ENCODE data around the gene DDX50. TPM values are rescaled to one million over a fixed set of nuclear protein-coding genes. Genes with fewer than 3 reads are reported as not detected.
"Not testable (repeated sequence)": the region's sequence is repeated elsewhere in the genome, so short reads cannot be mapped to it uniquely, and the experiment has no call there.

The DDX50 gene
- total RNA-seq, 4 donors from 2014 or later: 25.4 to 39.0 (median 30.1) TPM

DNA sequence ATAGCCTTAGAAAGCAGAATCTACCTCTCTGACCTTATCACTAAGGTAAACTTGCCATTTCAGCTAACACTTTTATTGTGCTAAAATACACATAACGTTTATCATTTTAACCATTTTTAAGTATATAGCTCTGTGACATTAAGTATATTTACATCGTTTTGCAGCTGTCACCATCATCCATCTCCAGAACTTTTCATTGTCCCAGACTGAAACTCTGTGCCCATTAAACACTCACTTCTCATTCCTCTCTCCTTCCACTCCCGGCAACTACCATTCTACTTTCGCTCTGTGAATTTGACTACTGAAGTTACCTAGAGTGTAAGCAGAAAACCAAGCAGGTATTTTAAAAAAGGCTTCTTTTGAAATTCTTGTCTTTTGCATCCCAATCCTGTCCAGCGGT, 1.3 kb downstream of the DDX50 start:
- ATAC-seq (ENCODE audit: low FRiP score): no peak
- TF ChIP-seq, protein P1, sequence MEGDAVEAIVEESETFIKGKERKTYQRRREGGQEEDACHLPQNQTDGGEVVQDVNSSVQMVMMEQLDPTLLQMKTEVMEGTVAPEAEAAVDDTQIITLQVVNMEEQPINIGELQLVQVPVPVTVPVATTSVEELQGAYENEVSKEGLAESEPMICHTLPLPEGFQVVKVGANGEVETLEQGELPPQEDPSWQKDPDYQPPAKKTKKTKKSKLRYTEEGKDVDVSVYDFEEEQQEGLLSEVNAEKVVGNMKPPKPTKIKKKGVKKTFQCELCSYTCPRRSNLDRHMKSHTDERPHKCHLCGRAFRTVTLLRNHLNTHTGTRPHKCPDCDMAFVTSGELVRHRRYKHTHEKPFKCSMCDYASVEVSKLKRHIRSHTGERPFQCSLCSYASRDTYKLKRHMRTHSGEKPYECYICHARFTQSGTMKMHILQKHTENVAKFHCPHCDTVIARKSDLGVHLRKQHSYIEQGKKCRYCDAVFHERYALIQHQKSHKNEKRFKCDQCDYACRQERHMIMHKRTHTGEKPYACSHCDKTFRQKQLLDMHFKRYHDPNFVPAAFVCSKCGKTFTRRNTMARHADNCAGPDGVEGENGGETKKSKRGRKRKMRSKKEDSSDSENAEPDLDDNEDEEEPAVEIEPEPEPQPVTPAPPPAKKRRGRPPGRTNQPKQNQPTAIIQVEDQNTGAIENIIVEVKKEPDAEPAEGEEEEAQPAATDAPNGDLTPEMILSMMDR (IDR thresholded peaks at IDR 0.05): no peak
- no peak for DNase-seq (ENCODE audit: low spot score)

DNA sequence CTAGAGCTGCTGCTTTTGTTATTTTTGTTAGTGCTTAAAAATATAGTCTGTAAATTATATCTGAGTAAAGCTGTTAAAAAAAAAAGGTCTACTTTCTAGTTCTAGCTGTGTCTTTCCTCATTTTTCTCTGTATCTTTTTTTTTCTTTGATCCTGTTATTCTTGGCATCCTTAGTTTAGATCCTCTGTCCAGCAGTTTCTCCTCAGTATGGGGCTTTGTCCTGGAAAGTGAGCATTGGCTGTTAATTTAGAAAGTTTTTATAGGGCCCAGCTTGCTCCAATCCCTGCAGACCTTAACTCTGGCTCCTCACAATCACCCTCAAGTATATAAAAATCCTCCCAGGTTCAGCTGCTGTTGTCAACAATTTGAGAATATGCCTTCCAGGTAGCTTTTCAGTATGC, 23.5 kb downstream of the DDX50 start:
- no peak for ATAC-seq (ENCODE audit: low FRiP score)
- TF ChIP-seq, protein P1 (IDR thresholded peaks at IDR 0.05): no peak
- DNase-seq (ENCODE audit: low spot score): no peak

DNA sequence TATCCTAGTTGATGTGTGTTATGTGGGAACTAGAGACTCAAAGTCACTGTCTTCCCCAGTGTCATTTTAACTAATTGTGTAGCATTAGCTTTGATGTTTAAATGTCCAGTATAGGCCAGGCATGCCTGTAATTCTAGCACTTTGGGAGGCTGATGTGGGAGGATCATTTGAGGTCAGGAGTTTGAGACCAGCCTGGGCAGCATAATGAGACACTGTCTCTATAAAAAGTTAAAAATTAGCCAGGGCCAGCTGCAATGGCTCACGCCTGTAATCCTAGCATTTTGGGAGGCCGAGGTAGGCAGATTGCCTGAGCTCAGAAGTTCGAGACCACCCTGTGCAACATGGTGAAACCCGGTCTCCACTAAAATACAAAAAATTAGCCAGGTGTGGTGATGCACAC, 24.4 kb downstream of the DDX50 start:
- TF ChIP-seq, protein P1 (IDR thresholded peaks at IDR 0.05): no peak
- ATAC-seq (ENCODE audit: low FRiP score) (no peak), DNase-seq (ENCODE audit: low spot score) (no peak)

DNA sequence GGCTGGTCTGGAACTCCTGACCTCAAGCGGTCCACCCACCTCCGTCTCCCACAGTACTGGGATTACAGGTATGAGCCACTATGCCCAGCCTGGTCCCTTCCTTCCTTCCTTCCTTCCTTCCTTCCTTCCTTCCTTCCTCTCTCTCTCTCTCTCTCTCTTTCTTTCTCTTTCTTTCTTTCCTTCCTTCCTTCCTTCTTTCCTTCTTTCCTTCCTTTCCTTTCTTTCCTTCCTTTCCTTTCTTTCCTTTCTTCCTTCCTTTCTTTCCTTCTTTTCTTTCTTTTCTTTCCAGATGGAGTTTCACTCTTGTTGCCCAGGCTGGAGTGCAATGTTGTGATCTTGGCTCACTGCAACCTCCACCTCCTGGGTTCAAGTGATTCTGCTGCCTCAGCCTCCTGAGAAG, 28.0 kb downstream of the DDX50 start:
- ATAC-seq (ENCODE audit: low FRiP score); DNase-seq (ENCODE audit: low spot score): not testable (repeated sequence)

DNA sequence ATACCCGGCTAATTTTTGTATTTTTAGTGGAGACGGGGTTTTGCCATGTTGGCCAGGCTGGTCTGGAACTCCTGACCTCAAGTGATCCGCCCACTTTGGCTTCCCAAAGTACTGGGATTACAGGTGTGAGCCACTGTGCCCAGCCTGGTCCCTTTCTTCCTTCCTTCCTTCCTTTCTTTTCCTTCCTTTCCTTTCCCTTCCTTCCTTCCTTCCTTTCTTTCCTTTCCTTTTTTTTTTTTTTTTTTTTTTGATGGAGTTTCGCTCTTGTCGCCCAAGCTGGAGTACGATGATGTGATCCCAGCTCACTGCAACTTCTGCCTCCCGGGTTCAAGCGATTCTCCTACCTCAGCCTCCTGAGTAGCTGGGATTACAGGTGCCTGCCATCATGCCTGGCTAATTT, 28.8 kb downstream of the DDX50 start:
- ATAC-seq (ENCODE audit: low FRiP score); DNase-seq (ENCODE audit: low spot score): not testable (repeated sequence)

DNA sequence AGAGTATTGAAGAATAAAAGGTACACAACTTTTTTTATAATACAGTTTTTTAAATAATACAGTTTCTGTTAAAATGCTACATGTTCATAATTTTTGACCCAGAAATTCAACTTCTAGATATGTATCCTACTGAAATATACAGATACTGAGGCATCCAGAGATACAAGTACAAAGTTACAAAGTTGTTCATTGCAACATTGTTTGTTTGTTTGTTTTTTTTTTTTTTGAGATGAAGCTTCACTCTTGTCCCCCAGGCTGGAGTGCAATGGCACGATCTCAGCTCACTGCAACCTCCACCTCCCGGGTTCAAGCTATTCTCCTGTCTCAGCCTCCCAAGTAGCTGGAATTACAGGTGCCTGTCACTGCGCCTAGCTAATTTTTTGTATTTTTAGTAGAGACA, 31.7 kb downstream of the DDX50 start:
- DNase-seq (ENCODE audit: low spot score): not testable (repeated sequence)

DNA sequence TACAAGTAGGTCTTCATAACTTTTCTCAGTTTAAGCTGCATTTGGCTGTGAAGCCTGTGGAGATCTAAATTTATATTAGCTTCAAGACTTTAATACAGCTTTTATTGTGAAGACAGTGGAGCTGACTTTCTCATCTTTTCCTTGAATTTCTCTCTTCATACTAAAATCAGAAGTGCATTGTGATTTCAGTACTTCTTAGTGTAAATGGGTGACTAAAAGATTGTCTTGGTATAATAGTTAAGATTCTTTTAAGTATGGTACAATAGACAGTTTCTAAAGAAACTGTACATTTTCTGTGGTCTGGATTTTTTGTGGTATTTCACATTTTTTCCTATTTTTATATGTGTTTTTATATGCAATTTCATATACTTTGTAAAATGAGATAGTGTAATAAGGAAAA, 33.9 kb downstream of the DDX50 start:
- ATAC-seq (ENCODE audit: low FRiP score) (no peak), DNase-seq (ENCODE audit: low spot score) (no peak)
- TF ChIP-seq, protein P1 (IDR thresholded peaks at IDR 0.05): no peak

More for the DNA sequence above, 31.7 kb downstream of the DDX50 start:
- not testable (repeated sequence) for ATAC-seq (ENCODE audit: low FRiP score)

DNA sequence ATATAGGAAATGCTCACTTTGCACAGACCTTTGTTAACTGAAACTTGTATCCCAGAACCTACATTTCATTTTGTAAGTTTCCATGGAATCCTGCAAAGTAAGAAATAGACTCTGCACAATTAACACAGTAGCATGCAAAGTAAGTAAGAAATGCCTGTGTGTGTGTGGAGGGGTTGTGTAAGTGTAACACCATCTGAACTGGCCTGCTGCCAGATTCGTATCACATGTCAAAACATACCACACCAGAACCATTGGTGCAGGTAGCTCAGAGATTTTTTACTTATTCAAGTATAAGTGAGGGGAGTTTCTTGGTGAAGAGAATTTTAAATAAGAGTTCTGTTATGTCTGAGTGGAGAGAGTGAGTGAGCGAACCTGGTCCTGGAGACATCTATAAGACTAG, 37.0 kb downstream of the DDX50 start:
- TF ChIP-seq, protein P1 (IDR thresholded peaks at IDR 0.05): no peak
- DNase-seq (ENCODE audit: low spot score) (no peak), ATAC-seq (ENCODE audit: low FRiP score) (no peak)

DNA sequence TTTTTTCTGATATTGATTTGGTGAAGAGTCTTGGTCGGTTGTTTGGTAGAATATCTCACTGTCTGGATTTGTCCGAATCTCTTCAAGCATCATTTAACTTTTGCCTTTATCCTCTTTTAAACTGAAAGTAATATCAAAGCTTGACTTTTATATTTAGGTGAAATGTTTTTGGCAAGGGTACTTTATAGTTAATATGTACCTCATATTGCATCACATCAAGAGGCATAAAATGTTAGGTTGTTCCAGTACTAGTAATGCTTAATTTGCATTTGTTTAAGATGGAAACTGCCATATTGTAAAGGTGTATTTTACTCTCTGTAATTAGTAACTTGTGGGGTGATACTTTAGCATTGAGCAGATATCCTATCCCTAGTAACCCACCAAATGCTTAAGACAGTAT, 37.8 kb downstream of the DDX50 start:
- ATAC-seq (ENCODE audit: low FRiP score) (no peak), DNase-seq (ENCODE audit: low spot score) (no peak)
- TF ChIP-seq, protein P1 (IDR thresholded peaks at IDR 0.05): no peak

DNA sequence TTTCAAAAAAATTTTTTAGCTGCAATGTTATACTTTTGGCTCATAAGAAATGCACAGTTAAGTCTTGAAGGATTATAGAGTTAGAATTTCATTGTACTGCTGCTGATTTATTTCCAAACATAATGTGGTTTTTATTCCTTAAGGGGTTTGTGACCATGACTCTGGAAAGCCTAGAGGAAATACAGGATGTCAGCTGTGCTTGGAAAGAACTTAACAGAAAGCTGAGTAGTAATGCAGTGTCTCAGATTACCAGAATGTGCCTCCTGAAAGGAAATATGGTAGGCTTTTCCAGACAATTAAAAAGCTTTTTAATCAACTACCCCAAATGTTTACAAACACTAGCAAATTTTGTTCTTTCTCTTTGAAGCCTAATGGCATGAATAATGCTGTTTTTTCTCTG, 39.8 kb downstream of the DDX50 start:
- not testable (repeated sequence) for ATAC-seq (ENCODE audit: low FRiP score); DNase-seq (ENCODE audit: low spot score)

All from omental fat pad (tissue), 4 donors.